PC-3 (cell line): Measurements from ENCODE around the gene NRXN2. TPM values are rescaled to one million over a fixed set of nuclear protein-coding genes. Genes with fewer than 3 reads are reported as not detected.

Source experiments
- ATAC-seq: fragments of 200-7000 bp; cut with Tn5 transposase; 2 replicates; pipeline ENCODE4 v1.9.1; 2020; ENCODE audit warnings: mild to moderate bottlenecking, moderate library complexity
- BruUV-seq: library from RNA; stranded (reverse); fragments of 400-500 nt; replicated peaks from 2 replicates; lab custom pipeline; 2021; lab: Mats Ljungman, UMichigan
- CTCF ChIA-PET: fragments of 300-600 bp; sonication (Branson Sonifier 250); formaldehyde crosslinking; loops from one replicate; lab custom pipeline; 2022; ENCODE audit warnings: antibody characterized with exemption; lab: Charles Lee
- POLR2A ChIA-PET: fragments of 300-600 bp; sonication (Branson Sonifier 250); formaldehyde crosslinking; loops from one replicate; lab custom pipeline; 2022; ENCODE audit warnings: antibody characterized with exemption; ENCODE audit not compliant: unreplicated experiment; lab: Charles Lee
- DNase-seq: peaks from one replicate; pipeline ENCODE4 v3.0.0-alpha.2; 2015
- H2AFZ ChIP-seq: fragments of 300-600 bp; sonication (generic); 2 replicates; pipeline ENCODE4 v1.6.0; 2016; ENCODE audit warnings: antibody characterized with exemption, low read length
- H3F3A ChIP-seq: fragments of 300-600 bp; sonication (generic); one replicate; pipeline ENCODE4 v1.6.0; 2017; ENCODE audit warnings: antibody characterized with exemption, low read length, control low read depth, mild to moderate bottlenecking; ENCODE audit not compliant: unreplicated experiment
- H3K27ac ChIP-seq: fragments of 300-600 bp; sonication (generic); 2 replicates; pipeline ENCODE4 v1.5.1; 2016; ENCODE audit warnings: mild to moderate bottlenecking, low read length
- H3K27me3 ChIP-seq: fragments of 300-600 bp; sonication (generic); 2 replicates; pipeline ENCODE4 v1.6.1; 2016; ENCODE audit warnings: low read length, mixed read lengths
- H3K36me3 ChIP-seq: fragments of 300-600 bp; sonication (generic); 2 replicates; pipeline ENCODE4 v1.6.1; 2016; ENCODE audit warnings: low read depth, mixed run types, low read length, mixed read lengths
- H3K4me1 ChIP-seq: fragments of 300-600 bp; sonication (generic); 2 replicates; pipeline ENCODE4 v1.5.1; 2016; ENCODE audit warnings: low read length; ENCODE audit not compliant: insufficient read depth
- H3K4me2 ChIP-seq: fragments of 300-600 bp; sonication (generic); 2 replicates; pipeline ENCODE4 v1.6.0; 2016; ENCODE audit warnings: low read length
- H3K4me3 ChIP-seq: fragments of 300-600 bp; sonication (generic); 2 replicates; pipeline ENCODE4 v1.5.1; 2016; ENCODE audit warnings: mild to moderate bottlenecking, low read length, mixed read lengths
- H3K79me2 ChIP-seq: fragments of 300-600 bp; sonication (generic); 2 replicates; pipeline ENCODE4 v1.6.1; 2017; ENCODE audit warnings: low read length, mixed read lengths
- H3K9ac ChIP-seq: fragments of 300-600 bp; sonication (generic); 2 replicates; pipeline ENCODE4 v1.6.0; 2016; ENCODE audit warnings: mild to moderate bottlenecking, low read length
- H3K9me2 ChIP-seq: fragments of 300-600 bp; sonication (generic); replicated peaks from 2 replicates; pipeline ENCODE4 v1.6.1; 2016; ENCODE audit warnings: mixed run types, low read length, mixed read lengths
- H3K9me3 ChIP-seq: fragments of 300-600 bp; sonication (generic); 2 replicates; pipeline ENCODE4 v1.6.1; 2016; ENCODE audit warnings: low read length, mixed read lengths
- H4K20me1 ChIP-seq: fragments of 300-600 bp; sonication (generic); 2 replicates; pipeline ENCODE4 v1.6.1; 2016; ENCODE audit warnings: low read length, mixed read lengths
- EZH2 ChIP-seq: fragments of 300-600 bp; sonication (generic); IDR thresholded peaks from one replicate; pipeline ENCODE4 v1.6.1; 2017; ENCODE audit warnings: antibody characterized with exemption, mild to moderate bottlenecking, low read length; ENCODE audit not compliant: unreplicated experiment
- EZH2phosphoT487 ChIP-seq: fragments of 300-600 bp; sonication (generic); IDR thresholded peaks from 2 replicates; pipeline ENCODE4 v1.6.1; 2018; ENCODE audit warnings: mild to moderate bottlenecking, antibody characterized with exemption, low read length, borderline replicate concordance
- intact Hi-C: fragments of 100-400 bp; cut with micrococcal nuclease; formaldehyde crosslinking; loops from 2 replicates; pipeline ENCODE4 v1.9.0; 2023
- total RNA-seq: library from RNA; depleted of rRNA; stranded (reverse); fragments of >200 nt; gene quantifications from 2 replicates; pipeline ENCODE4 v1.2.3, GENCODE V29; 2014
- TF ChIP-seq, protein P1 (sequence below): fragments of 300-600 bp; sonication (generic); conservative IDR thresholded peaks from 2 replicates; pipeline ENCODE4 v1.5.1; 2017; ENCODE audit warnings: antibody characterized with exemption, low read depth, mild to moderate bottlenecking, low read length

The NRXN2 gene
- total RNA-seq, 1 experiment from 2014 or later: not detected

DNA sequence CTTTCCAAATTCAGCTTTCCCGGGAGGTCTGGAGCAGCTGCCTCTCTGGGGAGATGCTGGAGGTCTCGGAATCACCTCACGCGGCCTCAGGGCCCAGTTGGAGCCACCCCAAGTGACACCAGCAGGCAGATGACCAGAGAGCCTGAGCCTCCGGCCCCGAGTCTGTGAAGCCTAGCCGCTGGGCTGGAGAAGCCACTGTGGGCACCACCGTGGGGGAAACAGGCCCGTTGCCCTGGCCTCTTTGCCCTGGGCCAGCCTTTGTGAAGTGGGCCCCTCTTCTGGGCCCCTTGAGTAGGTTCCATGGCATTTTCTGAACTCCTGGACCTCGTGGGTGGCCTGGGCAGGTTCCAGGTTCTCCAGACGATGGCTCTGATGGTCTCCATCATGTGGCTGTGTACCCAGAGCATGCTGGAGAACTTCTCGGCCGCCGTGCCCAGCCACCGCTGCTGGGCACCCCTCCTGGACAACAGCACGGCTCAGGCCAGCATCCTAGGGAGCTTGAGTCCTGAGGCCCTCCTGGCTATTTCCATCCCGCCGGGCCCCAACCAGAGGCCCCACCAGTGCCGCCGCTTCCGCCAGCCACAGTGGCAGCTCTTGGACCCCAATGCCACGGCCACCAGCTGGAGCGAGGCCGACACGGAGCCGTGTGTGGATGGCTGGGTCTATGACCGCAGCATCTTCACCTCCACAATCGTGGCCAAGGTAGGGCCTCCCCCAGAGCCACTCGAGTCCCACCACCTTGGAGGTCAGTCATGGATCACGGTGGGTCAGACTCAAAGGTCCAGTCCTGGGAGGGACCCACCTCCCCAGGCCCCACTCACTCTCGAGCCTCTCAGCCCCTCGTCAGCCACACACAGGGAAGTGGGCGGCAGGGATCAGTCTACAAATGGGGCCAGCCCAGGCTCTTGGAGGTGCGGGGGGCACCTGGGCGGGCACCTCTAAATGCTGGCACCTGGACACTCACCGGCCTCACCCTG is 131.5 kb downstream of the NRXN2 start:
- Histone ChIP-seq H4K20me1 (no peaks in the 10 kb centered on the region), H3K4me2 (no peak overlapping the region), H3K9me2 (no peaks in the 10 kb centered on the region), H3K4me3 (no peak overlapping the region), H3K79me2 (no peaks in the 10 kb centered on the region), H3K27me3 (peaks cover 1% of the 10 kb centered on the region; the same call in 1 of the 2 replicates), H3K9ac (no peak overlapping the region), H3K27ac (no peak overlapping the region), H3K4me1 (no peaks in the 10 kb centered on the region), H3F3A (no peaks in the 10 kb centered on the region), H2AFZ (no peak overlapping the region), H3K36me3 (no peaks in the 10 kb centered on the region), H3K9me3 (peaks cover 3% of the 10 kb centered on the region; the same call in 1 of the 2 replicates)
- ATAC-seq: no peak
- intact Hi-C loops: no loop called here
- ChIA-PET POLR2A (no interaction called here), CTCF (no interaction called here)
- no peak for DNase-seq
- BruUV-seq: no TSS peak
- TF ChIP-seq, protein P1, sequence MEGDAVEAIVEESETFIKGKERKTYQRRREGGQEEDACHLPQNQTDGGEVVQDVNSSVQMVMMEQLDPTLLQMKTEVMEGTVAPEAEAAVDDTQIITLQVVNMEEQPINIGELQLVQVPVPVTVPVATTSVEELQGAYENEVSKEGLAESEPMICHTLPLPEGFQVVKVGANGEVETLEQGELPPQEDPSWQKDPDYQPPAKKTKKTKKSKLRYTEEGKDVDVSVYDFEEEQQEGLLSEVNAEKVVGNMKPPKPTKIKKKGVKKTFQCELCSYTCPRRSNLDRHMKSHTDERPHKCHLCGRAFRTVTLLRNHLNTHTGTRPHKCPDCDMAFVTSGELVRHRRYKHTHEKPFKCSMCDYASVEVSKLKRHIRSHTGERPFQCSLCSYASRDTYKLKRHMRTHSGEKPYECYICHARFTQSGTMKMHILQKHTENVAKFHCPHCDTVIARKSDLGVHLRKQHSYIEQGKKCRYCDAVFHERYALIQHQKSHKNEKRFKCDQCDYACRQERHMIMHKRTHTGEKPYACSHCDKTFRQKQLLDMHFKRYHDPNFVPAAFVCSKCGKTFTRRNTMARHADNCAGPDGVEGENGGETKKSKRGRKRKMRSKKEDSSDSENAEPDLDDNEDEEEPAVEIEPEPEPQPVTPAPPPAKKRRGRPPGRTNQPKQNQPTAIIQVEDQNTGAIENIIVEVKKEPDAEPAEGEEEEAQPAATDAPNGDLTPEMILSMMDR: no peak
- no peak for TF ChIP-seq EZH2
- no peak for TF ChIP-seq EZH2phosphoT487

DNA sequence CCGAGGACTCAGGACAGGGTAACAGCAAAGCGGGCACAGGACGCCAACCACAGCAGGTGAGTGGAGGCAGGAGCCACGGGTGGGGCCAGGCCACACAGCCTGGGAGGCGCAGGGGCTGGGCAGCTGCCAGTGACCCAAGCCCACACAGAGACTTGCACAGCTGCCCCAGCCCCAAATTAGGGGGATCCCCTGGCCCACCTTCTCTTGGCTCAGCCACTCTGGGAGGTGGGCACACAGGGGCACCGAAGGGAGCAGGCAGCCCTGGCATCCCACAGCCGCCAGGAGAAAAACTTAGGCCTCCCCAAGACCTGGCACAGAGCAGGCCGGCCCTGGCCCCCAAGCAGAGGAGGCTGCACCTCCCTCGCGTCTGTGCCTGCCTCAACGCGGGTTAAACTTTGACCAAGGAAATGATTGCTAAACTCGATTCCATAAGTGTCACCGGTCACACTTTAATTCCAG is 132.2 kb downstream of the NRXN2 start, which contains the start of gene SLC22A12:
Gene SLC22A12 (plus strand): TSS at position 458 of the 459 bp plus-strand sequence. CDS start 337 bp downstream, outside the sequence.
- Histone ChIP-seq H3K9me3 (peaks cover 3% of the 10 kb centered on the region; the same call in 1 of the 2 replicates), H3K27ac (no peak within 1 kb of the TSS), H3K79me2 (no peaks in the 10 kb centered on the region), H3K36me3 (no peaks in the 10 kb centered on the region), H4K20me1 (no peaks in the 10 kb centered on the region), H3K9me2 (no peaks in the 10 kb centered on the region), H3K4me2 (no peak within 1 kb of the TSS), H2AFZ (no peak within 1 kb of the TSS), H3K9ac (no peak within 1 kb of the TSS), H3K4me1 (no peaks in the 10 kb centered on the region), H3K27me3 (peaks cover 4% of the 10 kb centered on the region; the same call in 1 of the 2 replicates), H3F3A (no peaks in the 10 kb centered on the region), H3K4me3 (no peak within 1 kb of the TSS)
- DNase-seq: no peak
- no TSS peak for BruUV-seq
- ATAC-seq: no peak
- ChIA-PET POLR2A (no interaction called here), CTCF (no interaction called here)
- intact Hi-C loops: no loop called here
- no peak for TF ChIP-seq EZH2phosphoT487
- TF ChIP-seq EZH2: no peak
- TF ChIP-seq, protein P1: no peak
